ENCODE data around the gene USPL1.
A peak's percentile ranks its signal among the peaks of the same experiment; 100 is the strongest.
"Not testable (repeated sequence)": the region's sequence is repeated elsewhere in the genome, so short reads cannot be mapped to it uniquely, and the experiment has no call there.

The USPL1 gene

GRCh38 chr13:30617315-30618185, at the start of gene USPL1:
Gene USPL1, plus strand, starts transcription at chr13:30617920. Its CDS starts 3,221 bp downstream, at chr13:30621141.
- DNase-seq, result peak; percentile 99

GRCh38 chr13:30569901-30570576, 47.7 kb upstream of the USPL1 start:
- DNase-seq, result no peak

- no peak for DNase-seq
Observed at GRCh38 chr13:30570691-30571090, 47.0 kb upstream of the USPL1 start.

GRCh38 chr13:30572859-30573275, 44.9 kb upstream of the USPL1 start:
- DNase-seq, result no peak

- peak; percentile 44 for DNase-seq
Observed at GRCh38 chr13:30576528-30576927, 41.2 kb upstream of the USPL1 start.

GRCh38 chr13:30577401-30577852, 40.3 kb upstream of the USPL1 start:
- DNase-seq, result peak; percentile 54

GRCh38 chr13:30580852-30581502, 36.7 kb upstream of the USPL1 start:
- DNase-seq, result no peak

- no peak for DNase-seq
Observed at GRCh38 chr13:30581582-30581981, 36.1 kb upstream of the USPL1 start.

GRCh38 chr13:30584051-30584731, 33.5 kb upstream of the USPL1 start:
- no peak for DNase-seq

- DNase-seq, result no peak
Observed at GRCh38 chr13:30585748-30586262, 31.9 kb upstream of the USPL1 start.

GRCh38 chr13:30587231-30587630, 30.5 kb upstream of the USPL1 start:
- DNase-seq, result no peak

- no peak for DNase-seq
Observed at GRCh38 chr13:30587739-30588138, 30.0 kb upstream of the USPL1 start.

- DNase-seq, result no peak
Observed at GRCh38 chr13:30593001-30593400, 24.7 kb upstream of the USPL1 start.

- no peak for DNase-seq
Observed at GRCh38 chr13:30600496-30600895, 17.2 kb upstream of the USPL1 start.

GRCh38 chr13:30601836-30602235, 15.9 kb upstream of the USPL1 start:
- DNase-seq, result no peak

GRCh38 chr13:30605052-30605451, 12.7 kb upstream of the USPL1 start:
- DNase-seq, result no peak

- not testable (repeated sequence) for DNase-seq
Observed at GRCh38 chr13:30607186-30607585, 10.5 kb upstream of the USPL1 start.

GRCh38 chr13:30607908-30608307, 9.8 kb upstream of the USPL1 start:
- peak; percentile 61 for DNase-seq

GRCh38 chr13:30608364-30608763, 9.4 kb upstream of the USPL1 start:
- DNase-seq, result no peak

- no peak for DNase-seq
Observed at GRCh38 chr13:30610311-30610710, 7.4 kb upstream of the USPL1 start.

- no peak for DNase-seq
Observed at GRCh38 chr13:30615481-30615865, 2.2 kb upstream of the USPL1 start.

- no peak for DNase-seq
Observed at GRCh38 chr13:30615866-30616541, 1.7 kb upstream of the USPL1 start.

All from activated naive CD4-positive, alpha-beta T cell treated with Interleukin-2 at 50 U/mL for 16 hours (primary cell).